Mesodermal cell (in vitro differentiated cells): Measurements from ENCODE around the gene C10orf90.

ENCODE experiments used
- H3K27ac ChIP-seq: 2 replicates; pipeline ENCODE4 v1.7.0; 2013; ENCODE audit warnings: mild to moderate bottlenecking, low read depth, low read length, moderate library complexity; ENCODE audit not compliant: severe bottlenecking
- H3K36me3 ChIP-seq: 2 replicates; pipeline ENCODE4 v1.7.1; 2013; ENCODE audit warnings: mild to moderate bottlenecking, low read length, moderate library complexity; ENCODE audit not compliant: control insufficient read depth, insufficient read depth
- H3K4me1 ChIP-seq: one replicate; pipeline ENCODE4 v1.7.1; 2013; ENCODE audit warnings: mild to moderate bottlenecking, low read length; ENCODE audit not compliant: insufficient read depth, control insufficient read depth, poor library complexity, severe bottlenecking
- H3K4me3 ChIP-seq: 2 replicates; pipeline ENCODE4 v1.7.0; 2013; ENCODE audit warnings: low read length, control low read depth, mild to moderate bottlenecking; ENCODE audit not compliant: insufficient read depth, poor library complexity, severe bottlenecking; ENCODE audit errors: extremely low read depth
- H3K9me3 ChIP-seq: 2 replicates; pipeline ENCODE4 v1.7.1; 2013; ENCODE audit warnings: mild to moderate bottlenecking, low read length, moderate library complexity; ENCODE audit not compliant: control insufficient read depth
- WGBS, 2 experiments: methylation state at CpG; one replicate each; pipeline ENCODE4 v1.1.5; 2013; ENCODE audit warnings: missing lambda C conversion rate in 2 of 2; ENCODE audit not compliant: insufficient coverage in 2 of 2; 5-methylcytosine and 5-hydroxymethylcytosine counted together

C10orf90 gene

GRCh38 chr10:126569513-126570244 lies 100.8 kb downstream of the C10orf90 start:
- peak overlapping the region; percentile 38 for H3K27ac ChIP-seq
- peaks cover 16% of the 10 kb centered on the region for H3K4me1 ChIP-seq
- no peaks in the 10 kb centered on the region for H3K9me3 ChIP-seq
- WGBS, 2 experiments: 44 to 48% methylated on average over 7 of the region's 8 CpGs
- no peak overlapping the region for H3K4me3 ChIP-seq
- no peaks in the 10 kb centered on the region for H3K36me3 ChIP-seq

DNA sequence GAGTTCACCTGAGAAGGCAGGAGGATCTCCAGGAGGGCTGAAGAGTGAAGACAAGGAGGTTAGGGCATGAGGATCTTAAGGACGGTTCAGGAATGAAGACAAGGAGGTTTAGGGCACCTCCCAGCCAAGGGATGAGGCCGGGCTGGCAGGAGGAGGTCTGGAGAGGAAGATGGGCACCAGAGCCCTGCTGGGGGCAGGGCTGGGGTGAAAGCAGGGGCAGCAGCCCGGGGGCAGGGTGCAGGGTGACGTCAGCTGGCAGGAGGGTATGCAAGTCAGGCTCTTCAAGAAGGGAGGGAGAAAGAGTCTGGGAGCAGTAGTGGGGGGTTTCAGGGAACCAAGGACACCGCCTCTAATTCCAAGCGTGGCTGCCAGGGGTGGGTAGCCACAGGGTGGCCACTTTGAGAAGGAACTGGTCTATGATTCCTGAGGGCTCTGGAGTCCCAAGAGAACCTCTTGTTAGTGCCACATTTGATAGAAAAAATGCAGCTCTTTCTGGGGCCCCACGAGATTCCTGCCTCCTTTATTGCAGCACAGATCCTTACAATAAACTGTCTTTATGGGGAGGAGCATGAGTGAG lies 101.6 kb downstream of the C10orf90 start:
- peaks cover 16% of the 10 kb centered on the region for H3K4me1 ChIP-seq

DNA sequence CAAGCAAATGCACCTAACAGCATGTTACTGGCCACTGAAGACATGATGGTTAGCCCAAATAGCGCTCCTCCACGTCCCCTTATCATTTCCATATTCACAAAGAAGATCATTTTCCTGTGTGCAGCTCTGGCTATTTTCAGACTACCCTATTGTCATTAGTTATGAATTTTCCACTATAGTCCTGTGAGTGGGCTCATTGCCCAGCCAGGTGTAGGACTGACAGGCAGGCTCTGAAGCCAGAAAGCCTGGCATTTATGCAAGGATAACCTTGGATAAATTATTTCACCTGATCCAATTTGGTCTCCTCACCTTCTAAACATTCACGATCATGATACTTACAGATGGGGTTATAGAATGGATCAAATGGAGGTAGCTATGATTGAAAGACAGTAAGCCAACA lies 104.6 kb downstream of the C10orf90 start:
- WGBS, 2 experiments: 89 to 92% methylated on average over 2 to 3 of the region's 3 CpGs
- Histone ChIP-seq H3K36me3 (no peaks in the 10 kb centered on the region), H3K27ac (no peak overlapping the region), H3K9me3 (no peaks in the 10 kb centered on the region), H3K4me3 (no peak overlapping the region), H3K4me1 (peaks cover 24% of the 10 kb centered on the region)

More for the DNA sequence above, 101.6 kb downstream of the C10orf90 start:
- Histone ChIP-seq H3K9me3 (no peaks in the 10 kb centered on the region), H3K27ac (no peak overlapping the region), H3K36me3 (no peaks in the 10 kb centered on the region), H3K4me3 (no peak overlapping the region)
- WGBS, 2 experiments: 70 to 74% methylated on average over 6 of the region's 7 CpGs

GRCh38 chr10:126565441-126565840 lies 105.1 kb downstream of the C10orf90 start:
- peaks cover 24% of the 10 kb centered on the region for H3K4me1 ChIP-seq
- no peaks in the 10 kb centered on the region for H3K36me3 ChIP-seq
- 84 to 90% methylated on average over 7 of the region's 7 CpGs for WGBS, 2 experiments
- no peaks in the 10 kb centered on the region for H3K9me3 ChIP-seq
- no peak overlapping the region for H3K4me3 ChIP-seq
- H3K27ac ChIP-seq: no peak overlapping the region

DNA sequence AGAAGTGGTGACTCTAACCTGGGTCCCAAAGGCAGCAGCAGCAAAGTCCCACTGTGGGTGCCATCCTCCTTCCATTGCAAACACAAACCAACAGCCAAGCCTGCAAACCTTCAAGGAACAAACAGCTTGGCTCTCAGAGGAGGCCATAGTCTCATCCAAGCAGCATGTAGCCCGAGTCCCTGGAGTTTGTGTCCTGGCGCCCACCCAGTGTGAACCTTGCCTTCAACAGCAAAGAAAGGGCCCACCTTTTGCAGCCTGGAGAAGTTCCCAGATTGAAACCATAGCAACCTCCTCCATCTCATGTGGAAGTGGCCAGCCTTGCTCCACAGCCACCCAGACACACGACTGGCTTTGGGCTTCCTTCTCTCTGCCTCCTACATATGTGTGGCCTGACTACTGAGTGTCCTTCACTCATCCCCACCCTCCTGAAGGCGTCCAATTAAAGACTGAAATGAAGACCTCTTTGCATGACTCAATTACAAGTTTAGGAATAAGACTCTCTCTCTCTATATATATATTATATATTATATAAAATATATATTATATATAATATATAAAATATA lies 106.1 kb downstream of the C10orf90 start:
- Histone ChIP-seq H3K27ac (no peak overlapping the region), H3K36me3 (no peaks in the 10 kb centered on the region), H3K4me3 (no peak overlapping the region), H3K4me1 (peaks cover 14% of the 10 kb centered on the region), H3K9me3 (no peaks in the 10 kb centered on the region)
- 88 to 93% methylated on average over 2 to 3 of the region's 4 CpGs for WGBS, 2 experiments

- H3K4me3 ChIP-seq: no peak overlapping the region
- WGBS, 2 experiments: 83% methylated on average over 1 of the region's 3 CpGs
- no peaks in the 10 kb centered on the region for H3K9me3 ChIP-seq
- no peaks in the 10 kb centered on the region for H3K36me3 ChIP-seq
- no peak overlapping the region for H3K27ac ChIP-seq
- H3K4me1 ChIP-seq: peaks cover 8% of the 10 kb centered on the region
Measured at GRCh38 chr10:126563361-126563760, 107.1 kb downstream of the C10orf90 start.

GRCh38 chr10:126561921-126562680 lies 108.4 kb downstream of the C10orf90 start:
- H3K4me1 ChIP-seq: peaks cover 8% of the 10 kb centered on the region
- no peak overlapping the region for H3K27ac ChIP-seq
- 23 to 40% methylated on average over 7 to 13 of the region's 13 CpGs for WGBS, 2 experiments
- no peak overlapping the region for H3K4me3 ChIP-seq
- H3K9me3 ChIP-seq: no peaks in the 10 kb centered on the region
- H3K36me3 ChIP-seq: no peaks in the 10 kb centered on the region

- Histone ChIP-seq H3K4me1 (peaks cover 8% of the 10 kb centered on the region), H3K36me3 (no peaks in the 10 kb centered on the region), H3K27ac (no peak overlapping the region), H3K9me3 (no peaks in the 10 kb centered on the region), H3K4me3 (no peak overlapping the region)
- WGBS, 2 experiments: 23 to 37% methylated on average over 5 to 7 of the region's 10 CpGs
Measured at GRCh38 chr10:126561294-126561920, 109.1 kb downstream of the C10orf90 start.

- no peak overlapping the region for H3K27ac ChIP-seq
- no peaks in the 10 kb centered on the region for H3K9me3 ChIP-seq
- H3K4me3 ChIP-seq: no peak overlapping the region
- peaks cover 8% of the 10 kb centered on the region for H3K4me1 ChIP-seq
- no peaks in the 10 kb centered on the region for H3K36me3 ChIP-seq
- WGBS, 2 experiments: 100% methylated on average over 1 of the region's 1 CpG; no CpG with 5 or more reads in 1 of the 2 experiments
Measured at GRCh38 chr10:126558881-126559280, 111.6 kb downstream of the C10orf90 start.

- Histone ChIP-seq H3K36me3 (no peaks in the 10 kb centered on the region), H3K4me3 (no peak overlapping the region), H3K9me3 (no peaks in the 10 kb centered on the region)
Measured at GRCh38 chr10:126551202-126551601, 119.3 kb downstream of the C10orf90 start.

More at GRCh38 chr10:126551202-126551601, 119.3 kb downstream of the C10orf90 start:
- no peaks in the 10 kb centered on the region for H3K4me1 ChIP-seq
- no peak overlapping the region for H3K27ac ChIP-seq
